A549 (cell line): ENCODE measurements around the gene SLC6A20. TPM values are rescaled to one million over a fixed set of nuclear protein-coding genes. Genes with fewer than 3 reads are reported as not detected.

Experiments
- ATAC-seq, 2 experiments: fragments of 200-7000 bp in 1 of 2; fragments of >200 bp in 1 of 2; cut with Nextera tagmentation in 1 of 2; cut with Tn5 transposase in 1 of 2; 3 replicates each; pipeline versions ENCODE4 v1.8.0 to v1.9.1; 2018 to 2020; ENCODE audit warnings: mild to moderate bottlenecking in 1 of 2, moderate library complexity in 1 of 2
- CTCF ChIA-PET: fragments of 300-600 bp; sonication (Branson Sonifier 250); formaldehyde crosslinking; extraction: SDS; loops from one replicate; lab custom pipeline; 2021; ENCODE audit warnings: antibody characterized with exemption, inconsistent platforms; lab: Yijun Ruan, JAX
- POLR2A ChIA-PET: fragments of 350-600 bp; formaldehyde crosslinking; extraction: SDS; loops from one replicate; lab custom pipeline; 2021; ENCODE audit warnings: antibody characterized with exemption, inconsistent platforms; lab: Yijun Ruan, JAX
- DNase-seq, 2 experiments: peaks; one replicate each; pipeline versions ENCODE4 v3.0.0 to v3.0.0-alpha.2; 2011 to 2016; ENCODE audit warnings: low read depth in 1 of 2, low spot score in 1 of 2
- FAIRE-seq: peaks from 2 replicates; lab custom pipeline; 2011; peaks lifted over from hg19 to GRCh38; lab: Jason Lieb, UNC
- H3K27ac ChIP-seq, 2 experiments: fragments of >200 bp; sonication (Bioruptor Twin); formaldehyde crosslinking; 3 replicates each; pipeline ENCODE4 v1.5.1; 2016 to 2017
- H3K4me1 ChIP-seq: fragments of >200 bp; sonication (Bioruptor Twin); formaldehyde crosslinking; 3 replicates; pipeline ENCODE4 v1.6.1; 2016
- H3K4me2 ChIP-seq: fragments of >200 bp; sonication (Bioruptor Twin); formaldehyde crosslinking; 3 replicates; pipeline ENCODE4 v1.6.1; 2016
- H3K4me3 ChIP-seq: fragments of >200 bp; sonication (Bioruptor Twin); formaldehyde crosslinking; 3 replicates; pipeline ENCODE4 v1.5.1; 2016
- H3K9me3 ChIP-seq: fragments of >200 bp; sonication (Bioruptor Twin); formaldehyde crosslinking; 3 replicates; pipeline ENCODE4 v1.6.1; 2016
- CEBPB ChIP-seq, 2 experiments: fragments of >200 bp in 1 of 2; sonication (Bioruptor Twin) in 1 of 2; formaldehyde crosslinking in 1 of 2; IDR thresholded peaks; 2 replicates each; pipeline ENCODE4 v1.6.1; 2012 to 2016
- CHD4 ChIP-seq: fragments of 200-600 bp; sonication (generic); IDR thresholded peaks from 2 replicates; pipeline ENCODE4 v1.6.1; 2016; ENCODE audit warnings: antibody characterized with exemption, mild to moderate bottlenecking, borderline replicate concordance
- EHMT2 ChIP-seq: fragments of 200-600 bp; sonication (generic); IDR thresholded peaks from 2 replicates; pipeline ENCODE4 v1.6.1; 2016; ENCODE audit warnings: antibody characterized with exemption, low read depth, mild to moderate bottlenecking, moderate library complexity
- EP300 ChIP-seq, 2 experiments: fragments of >200 bp; sonication (Bioruptor Twin); formaldehyde crosslinking; IDR thresholded peaks; 2 replicates in 1 of 2; 3 replicates in 1 of 2; pipeline ENCODE4 v1.6.1; 2016 to 2017
- ESRRA ChIP-seq: fragments of 150-350 bp; IDR thresholded peaks from 2 replicates; pipeline ENCODE4 v1.6.1; 2014; ENCODE audit warnings: mild to moderate bottlenecking, low read length, borderline replicate concordance
- FOSB ChIP-seq: fragments of 250-450 bp; sonication (Bioruptor Pico); IDR thresholded peaks from 2 replicates; pipeline ENCODE4 v1.5.0; 2020; ENCODE audit warnings: mild to moderate bottlenecking, moderate library complexity
- FOXS1 ChIP-seq: fragments of 250-450 bp; sonication (Bioruptor Pico); IDR thresholded peaks from 2 replicates; pipeline ENCODE4 v1.5.0; 2020; ENCODE audit warnings: mild to moderate bottlenecking, moderate library complexity
- KDM1A ChIP-seq: fragments of 200-600 bp; sonication (generic); IDR thresholded peaks from 2 replicates; pipeline ENCODE4 v1.6.1; 2016; ENCODE audit warnings: low read depth, mild to moderate bottlenecking
- MAZ ChIP-seq: fragments of 150-350 bp; IDR thresholded peaks from 2 replicates; pipeline ENCODE4 v1.6.1; 2014; ENCODE audit warnings: antibody characterized with exemption, low read depth, low read length, borderline replicate concordance
- MYC ChIP-seq: IDR thresholded peaks from 2 replicates; pipeline ENCODE4 v1.6.1; 2012; ENCODE audit warnings: mild to moderate bottlenecking, inconsistent platforms, low read length, improper control_type of control experiment, borderline replicate concordance
- NR3C1 ChIP-seq: fragments of >200 bp; sonication (Bioruptor Twin); formaldehyde crosslinking; IDR thresholded peaks from 3 replicates; pipeline ENCODE4 v1.6.1; 2017
- PHF8 ChIP-seq: fragments of 200-600 bp; sonication (generic); IDR thresholded peaks from 2 replicates; pipeline ENCODE4 v1.6.1; 2016; ENCODE audit warnings: low read depth, mild to moderate bottlenecking, antibody characterized with exemption, moderate library complexity, borderline replicate concordance
- RAD21 ChIP-seq, 2 experiments: fragments of >200 bp in 1 of 2; sonication (Bioruptor Twin) in 1 of 2; formaldehyde crosslinking in 1 of 2; IDR thresholded peaks in 1 of 2; conservative IDR thresholded peaks in 1 of 2; 2 replicates in 1 of 2; 3 replicates in 1 of 2; pipeline ENCODE4 v1.6.1; 2012 to 2018; ENCODE audit warnings: inconsistent platforms in 1 of 2
- RARB ChIP-seq: fragments of 250-450 bp; sonication (Bioruptor Pico); IDR thresholded peaks from 2 replicates; pipeline ENCODE4 v1.8.0; 2021; ENCODE audit warnings: mild to moderate bottlenecking, moderate library complexity
- TP53 ChIP-seq: fragments of 250-450 bp; sonication (Bioruptor Pico); IDR thresholded peaks from 2 replicates; pipeline ENCODE4 v1.5.0; 2021; ENCODE audit warnings: mild to moderate bottlenecking, moderate library complexity
- ZNF302 ChIP-seq: fragments of 250-450 bp; sonication (Bioruptor Pico); IDR thresholded peaks from 2 replicates; pipeline ENCODE4 v1.9.0; 2021; ENCODE audit warnings: inconsistent platforms, mild to moderate bottlenecking, moderate library complexity
- WGBS: methylation state at CpG from one replicate; pipeline ENCODE4 v1.1.6; 2017; ENCODE audit errors: missing lambda C conversion rate; 5-methylcytosine and 5-hydroxymethylcytosine counted together
- polyA plus RNA-seq, 4 experiments: library from polyadenylated mRNA; depleted of rRNA in 3 of 4; stranded (reverse); fragments of >200 nt; fragmentation: RNase III in 1 of 4; extraction: RNeasy Plus Mini Kit Qiagen cat#74134 plus additional on column Dnase treatment in 1 of 4; gene quantifications; 2 replicates in 3 of 4; 3 replicates in 1 of 4; pipeline ENCODE4 v1.2.3, GENCODE V29; 2011 to 2017
- TF ChIP-seq, protein P1 (sequence below): fragments of >200 bp; sonication (Bioruptor Twin); formaldehyde crosslinking; IDR thresholded peaks from 3 replicates; pipeline ENCODE4 v1.5.1; 2016
- TF ChIP-seq, protein P2 (sequence below): fragments of 200-600 bp; sonication (generic); IDR thresholded peaks from 2 replicates; pipeline ENCODE4 v1.6.1; 2016; ENCODE audit warnings: antibody characterized with exemption, mild to moderate bottlenecking, moderate library complexity
- TF ChIP-seq, protein P3 (sequence below): fragments of >200 bp; sonication (Bioruptor Twin); formaldehyde crosslinking; IDR thresholded peaks from 3 replicates; pipeline ENCODE4 v1.6.1; 2016

Gene SLC6A20
- polyA plus RNA-seq, 2 of the 4 experiments (the other 2 are of a cell fraction), result not detected

DNA sequence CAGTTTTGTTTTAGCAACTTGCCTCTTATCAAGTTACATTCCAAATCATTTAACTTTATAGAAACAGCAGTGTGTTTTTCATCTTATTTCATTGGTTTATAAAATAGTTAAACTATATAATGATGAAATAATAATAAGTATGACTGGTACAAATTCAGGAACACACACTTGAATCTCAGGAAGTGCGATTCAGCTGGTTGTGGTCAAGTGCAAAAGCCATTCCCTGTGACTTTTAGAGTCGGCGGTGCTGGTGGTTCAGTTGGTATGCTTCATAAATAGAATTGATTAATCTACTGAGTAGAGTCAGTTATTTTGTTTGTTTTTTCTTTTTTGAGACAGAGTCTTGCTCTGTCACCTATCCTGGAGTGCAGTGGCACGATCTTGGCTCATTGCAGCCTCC lies 84.4 kb downstream of the SLC6A20 start:
- no peak for ATAC-seq
- ChIA-PET CTCF (no interaction called here), POLR2A (no interaction called here)
- Histone ChIP-seq H3K4me2 (no peak overlapping the region), H3K4me1 (no peaks in the 10 kb centered on the region), H3K4me3 (no peak overlapping the region), H3K27ac (no peak overlapping the region), H3K9me3 (no peaks in the 10 kb centered on the region)
- no peak for FAIRE-seq
- 61% methylated on average over 4 of the region's 4 CpGs for WGBS
- no peak for DNase-seq
- no peak for TF ChIP-seq NR3C1
- TF ChIP-seq FOSB (CRISPR knock-in tag), result no peak
- no peak for TF ChIP-seq MYC
- no peak for TF ChIP-seq CHD4
- no peak for TF ChIP-seq MAZ
- TF ChIP-seq EP300 (IDR thresholded peaks at IDR 0.05), result no peak
- no peak for TF ChIP-seq FOXS1
- TF ChIP-seq, protein P1, sequence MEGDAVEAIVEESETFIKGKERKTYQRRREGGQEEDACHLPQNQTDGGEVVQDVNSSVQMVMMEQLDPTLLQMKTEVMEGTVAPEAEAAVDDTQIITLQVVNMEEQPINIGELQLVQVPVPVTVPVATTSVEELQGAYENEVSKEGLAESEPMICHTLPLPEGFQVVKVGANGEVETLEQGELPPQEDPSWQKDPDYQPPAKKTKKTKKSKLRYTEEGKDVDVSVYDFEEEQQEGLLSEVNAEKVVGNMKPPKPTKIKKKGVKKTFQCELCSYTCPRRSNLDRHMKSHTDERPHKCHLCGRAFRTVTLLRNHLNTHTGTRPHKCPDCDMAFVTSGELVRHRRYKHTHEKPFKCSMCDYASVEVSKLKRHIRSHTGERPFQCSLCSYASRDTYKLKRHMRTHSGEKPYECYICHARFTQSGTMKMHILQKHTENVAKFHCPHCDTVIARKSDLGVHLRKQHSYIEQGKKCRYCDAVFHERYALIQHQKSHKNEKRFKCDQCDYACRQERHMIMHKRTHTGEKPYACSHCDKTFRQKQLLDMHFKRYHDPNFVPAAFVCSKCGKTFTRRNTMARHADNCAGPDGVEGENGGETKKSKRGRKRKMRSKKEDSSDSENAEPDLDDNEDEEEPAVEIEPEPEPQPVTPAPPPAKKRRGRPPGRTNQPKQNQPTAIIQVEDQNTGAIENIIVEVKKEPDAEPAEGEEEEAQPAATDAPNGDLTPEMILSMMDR, result no peak
- TF ChIP-seq TP53 (CRISPR knock-in tag), result no peak
- no peak for TF ChIP-seq CEBPB (IDR thresholded peaks at IDR 0.05)
- TF ChIP-seq, protein P2, sequence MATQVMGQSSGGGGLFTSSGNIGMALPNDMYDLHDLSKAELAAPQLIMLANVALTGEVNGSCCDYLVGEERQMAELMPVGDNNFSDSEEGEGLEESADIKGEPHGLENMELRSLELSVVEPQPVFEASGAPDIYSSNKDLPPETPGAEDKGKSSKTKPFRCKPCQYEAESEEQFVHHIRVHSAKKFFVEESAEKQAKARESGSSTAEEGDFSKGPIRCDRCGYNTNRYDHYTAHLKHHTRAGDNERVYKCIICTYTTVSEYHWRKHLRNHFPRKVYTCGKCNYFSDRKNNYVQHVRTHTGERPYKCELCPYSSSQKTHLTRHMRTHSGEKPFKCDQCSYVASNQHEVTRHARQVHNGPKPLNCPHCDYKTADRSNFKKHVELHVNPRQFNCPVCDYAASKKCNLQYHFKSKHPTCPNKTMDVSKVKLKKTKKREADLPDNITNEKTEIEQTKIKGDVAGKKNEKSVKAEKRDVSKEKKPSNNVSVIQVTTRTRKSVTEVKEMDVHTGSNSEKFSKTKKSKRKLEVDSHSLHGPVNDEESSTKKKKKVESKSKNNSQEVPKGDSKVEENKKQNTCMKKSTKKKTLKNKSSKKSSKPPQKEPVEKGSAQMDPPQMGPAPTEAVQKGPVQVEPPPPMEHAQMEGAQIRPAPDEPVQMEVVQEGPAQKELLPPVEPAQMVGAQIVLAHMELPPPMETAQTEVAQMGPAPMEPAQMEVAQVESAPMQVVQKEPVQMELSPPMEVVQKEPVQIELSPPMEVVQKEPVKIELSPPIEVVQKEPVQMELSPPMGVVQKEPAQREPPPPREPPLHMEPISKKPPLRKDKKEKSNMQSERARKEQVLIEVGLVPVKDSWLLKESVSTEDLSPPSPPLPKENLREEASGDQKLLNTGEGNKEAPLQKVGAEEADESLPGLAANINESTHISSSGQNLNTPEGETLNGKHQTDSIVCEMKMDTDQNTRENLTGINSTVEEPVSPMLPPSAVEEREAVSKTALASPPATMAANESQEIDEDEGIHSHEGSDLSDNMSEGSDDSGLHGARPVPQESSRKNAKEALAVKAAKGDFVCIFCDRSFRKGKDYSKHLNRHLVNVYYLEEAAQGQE, result no peak
- TF ChIP-seq ZNF302 (CRISPR knock-in tag), result no peak
- TF ChIP-seq, protein P3, sequence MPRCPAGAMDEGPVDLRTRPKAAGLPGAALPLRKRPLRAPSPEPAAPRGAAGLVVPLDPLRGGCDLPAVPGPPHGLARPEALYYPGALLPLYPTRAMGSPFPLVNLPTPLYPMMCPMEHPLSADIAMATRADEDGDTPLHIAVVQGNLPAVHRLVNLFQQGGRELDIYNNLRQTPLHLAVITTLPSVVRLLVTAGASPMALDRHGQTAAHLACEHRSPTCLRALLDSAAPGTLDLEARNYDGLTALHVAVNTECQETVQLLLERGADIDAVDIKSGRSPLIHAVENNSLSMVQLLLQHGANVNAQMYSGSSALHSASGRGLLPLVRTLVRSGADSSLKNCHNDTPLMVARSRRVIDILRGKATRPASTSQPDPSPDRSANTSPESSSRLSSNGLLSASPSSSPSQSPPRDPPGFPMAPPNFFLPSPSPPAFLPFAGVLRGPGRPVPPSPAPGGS, result no peak
- no peak for TF ChIP-seq RAD21 (conservative IDR thresholded peaks at IDR 0.05 in 1 of 2, IDR thresholded peaks at IDR 0.05 in 1 of 2)
- TF ChIP-seq EHMT2, result no peak
- TF ChIP-seq RARB (CRISPR knock-in tag), result no peak
- TF ChIP-seq PHF8, result no peak
- no peak for TF ChIP-seq ESRRA
- no peak for TF ChIP-seq KDM1A
